MCF 10A (cell line): Measurements from ENCODE around the gene TTLL9. TPM values are rescaled to one million over a fixed set of nuclear protein-coding genes. Genes with fewer than 3 reads are reported as not detected.
A peak's percentile ranks its signal among the peaks of the same experiment; 100 is the strongest.
"Not testable (repeated sequence)": the region's sequence is repeated elsewhere in the genome, so short reads cannot be mapped to it uniquely, and the experiment has no call there.

Experiments used
- BruUV-seq: library from RNA; stranded (reverse); fragments of 400-500 nt; replicated peaks from 2 replicates; lab custom pipeline; 2021; lab: Mats Ljungman, UMichigan
- CTCF ChIA-PET: fragments of 300-600 bp; sonication (Branson Sonifier 250); formaldehyde crosslinking; extraction: SDS; loops from one replicate; lab custom pipeline; 2021; ENCODE audit warnings: antibody characterized with exemption, inconsistent platforms; lab: Yijun Ruan, JAX
- POLR2A ChIA-PET: fragments of 300-600, 350-650 bp; sonication (Branson Sonifier 250); formaldehyde crosslinking; extraction: SDS; loops from one replicate; lab custom pipeline; 2020; ENCODE audit warnings: antibody characterized with exemption, inconsistent platforms; lab: Yijun Ruan, JAX
- DNase-seq: peaks from one replicate; pipeline ENCODE4 v3.0.0-alpha.2; 2018; ENCODE audit not compliant: unreplicated experiment
- H3K27ac Mint-ChIP-seq: one replicate; pipeline ENCODE4 v1.8.0; 2022; ENCODE audit warnings: mild to moderate bottlenecking, low read depth, mixed read lengths; ENCODE audit not compliant: unreplicated experiment
- H3K27me3 Mint-ChIP-seq: one replicate; pipeline ENCODE4 v1.8.0; 2022; ENCODE audit warnings: mixed read lengths; ENCODE audit not compliant: insufficient read depth, unreplicated experiment
- H3K36me3 Mint-ChIP-seq: one replicate; pipeline ENCODE4 v1.8.0; 2022; ENCODE audit warnings: mild to moderate bottlenecking, moderate library complexity, mixed read lengths; ENCODE audit not compliant: insufficient read depth, unreplicated experiment
- H3K4me1 Mint-ChIP-seq: one replicate; pipeline ENCODE4 v1.8.0; 2022; ENCODE audit warnings: mixed read lengths; ENCODE audit not compliant: insufficient read depth, unreplicated experiment
- H3K4me3 Mint-ChIP-seq: one replicate; pipeline ENCODE4 v1.8.0; 2022; ENCODE audit warnings: mild to moderate bottlenecking, moderate library complexity, mixed read lengths; ENCODE audit not compliant: unreplicated experiment
- H3K9me3 Mint-ChIP-seq: one replicate; pipeline ENCODE4 v1.8.0; 2022; ENCODE audit warnings: mixed read lengths; ENCODE audit not compliant: unreplicated experiment
- CTCF ChIP-seq: fragments of 200-600 bp; IDR thresholded peaks from one replicate; pipeline ENCODE4 v1.8.0; 2022; ENCODE audit warnings: antibody characterized with exemption, mild to moderate bottlenecking; ENCODE audit not compliant: unreplicated experiment
- intact Hi-C: fragments of 100-400 bp; cut with micrococcal nuclease; formaldehyde crosslinking; loops from 2 replicates; pipeline ENCODE4 v1.14.1; 2022
- total RNA-seq: library from RNA; stranded (reverse); gene quantifications from 2 replicates; pipeline ENCODE4 v1.2.3, GENCODE V29; 2022

The TTLL9 gene
- total RNA-seq, 1 experiment from 2014 or later = 0.19 TPM

- no TSS peak for BruUV-seq
- intact Hi-C loops = no loop called here
Observed at GRCh38 chr20:31927627-31928159, 57.3 kb downstream of the TTLL9 start.

GRCh38 chr20:31929631-31930030 is 59.2 kb downstream of the TTLL9 start:
- not testable (repeated sequence) for H3K27ac Mint-ChIP-seq

More at GRCh38 chr20:31927627-31928159, 57.3 kb downstream of the TTLL9 start:
- Mint-ChIP-seq H3K4me3 (no peak overlapping the region), H3K27me3 (peaks cover 58% of the 10 kb centered on the region), H3K4me1 (peaks cover 6% of the 10 kb centered on the region), H3K9me3 (no peaks in the 10 kb centered on the region), H3K36me3 (no peaks in the 10 kb centered on the region), H3K27ac (no peak overlapping the region)
- CTCF ChIA-PET = interaction anchor here (0.6 kb wide), 1 partner anchor 105 kb away, joined by 3 read pairs; no protein-coding TSS in a partner anchor
- POLR2A ChIA-PET = no interaction called here
- DNase-seq = no peak
- TF ChIP-seq CTCF = no peak

GRCh38 chr20:31930779-31931178 is 60.3 kb downstream of the TTLL9 start:
- CTCF ChIA-PET = interaction anchor here (0.9 to 1.1 kb wide), 2 partner anchors 21 to 22 kb away, joined by 3 to 4 read pairs; partner anchors contain the start of gene PDRG1
- Mint-ChIP-seq H3K27ac (no peak overlapping the region), H3K36me3 (no peaks in the 10 kb centered on the region), H3K27me3 (peaks cover 27% of the 10 kb centered on the region), H3K9me3 (no peaks in the 10 kb centered on the region), H3K4me3 (no peak overlapping the region), H3K4me1 (no peaks in the 10 kb centered on the region)
- POLR2A ChIA-PET = interaction anchor here (1.5 kb wide), 1 partner anchor 10 kb away, joined by 3 read pairs; no protein-coding TSS in a partner anchor
- BruUV-seq = no TSS peak
- TF ChIP-seq CTCF = no peak
- DNase-seq = no peak
- intact Hi-C loops = no loop called here

More at GRCh38 chr20:31929631-31930030, 59.2 kb downstream of the TTLL9 start:
- CTCF ChIA-PET = interaction anchor here (0.9 to 1.2 kb wide), 3 partner anchors 22 to 77 kb away, joined by 3 to 4 read pairs (median 4); partner anchors contain the start of gene PDRG1
- H3K4me3 Mint-ChIP-seq, intact Hi-C loops, BruUV-seq, DNase-seq, H3K9me3 Mint-ChIP-seq, H3K36me3 Mint-ChIP-seq, H3K4me1 Mint-ChIP-seq: not testable (repeated sequence)
- H3K27me3 Mint-ChIP-seq = peaks cover 39% of the 10 kb centered on the region
- POLR2A ChIA-PET = interaction anchor here (1.5 kb wide), 1 partner anchor 9 kb away, joined by 3 read pairs; no protein-coding TSS in a partner anchor

GRCh38 chr20:31933698-31934097 is 63.3 kb downstream of the TTLL9 start:
- BruUV-seq = no TSS peak
- H3K27me3 Mint-ChIP-seq = peaks cover 19% of the 10 kb centered on the region
- no peaks in the 10 kb centered on the region for H3K4me1 Mint-ChIP-seq

More at GRCh38 chr20:31933698-31934097, 63.3 kb downstream of the TTLL9 start:
- CTCF ChIA-PET = interaction anchor here (0.7 to 1.7 kb wide), 3 partner anchors 9 to 81 kb away, joined by 3 to 8 read pairs (median 5); partner anchors contain the start of gene PDRG1
- intact Hi-C loops = no loop called here
- H3K36me3 Mint-ChIP-seq = no peaks in the 10 kb centered on the region
- no peak for TF ChIP-seq CTCF
- H3K4me3 Mint-ChIP-seq = no peak overlapping the region
- H3K27ac Mint-ChIP-seq = no peak overlapping the region
- POLR2A ChIA-PET = interaction anchor here (0.7 to 1.1 kb wide), 3 partner anchors 11 to 16 kb away, joined by 3 to 5 read pairs (median 4); no protein-coding TSS in a partner anchor
- peak; percentile 22 for DNase-seq
- no peaks in the 10 kb centered on the region for H3K9me3 Mint-ChIP-seq
